ENCODE measurements around the gene SEPTIN8.

- TF ChIP-seq CTCF (CRISPR knock-in tag; IDR thresholded peaks at IDR 0.05) = no peak
- TF ChIP-seq ZNF749 (CRISPR knock-in tag; IDR thresholded peaks at IDR 0.05; ENCODE audit: borderline replicate concordance) = no peak
- no peak for TF ChIP-seq JUN (CRISPR knock-in tag; IDR thresholded peaks at IDR 0.05)
- TF ChIP-seq ZBTB20 (CRISPR knock-in tag; IDR thresholded peaks at IDR 0.05; ENCODE audit: borderline replicate concordance, low read depth) = no peak
- TF ChIP-seq EZH2 (conservative IDR thresholded peaks at IDR 0.05; ENCODE audit: low read depth, low read length) = no peak
- no peak for TF ChIP-seq POLR2AphosphoS5 (IDR thresholded peaks at IDR 0.05; ENCODE audit: low read depth, low read length)
- no peak for TF ChIP-seq MYPOP (CRISPR knock-in tag; IDR thresholded peaks at IDR 0.05)
- no peak for TF ChIP-seq CCAR2 (optimal IDR thresholded peaks at IDR 0.05; ENCODE audit: low read depth, low read length)
Observed at GRCh38 chr5:132810605-132811004, 33.6 kb upstream of the SEPTIN8 start.

Measured in HepG2 (cell line).